NCI-H2029 (cell line): ENCODE data around the gene ANTKMT.

Experiments used
- DNase-seq: peaks from one replicate; lab custom pipeline; 2025; lab: John Stamatoyannopoulos, UW

ANTKMT gene

GRCh38 chr16:764848-765487 is 44.0 kb downstream of the ANTKMT start:
- no peak for DNase-seq

DNA sequence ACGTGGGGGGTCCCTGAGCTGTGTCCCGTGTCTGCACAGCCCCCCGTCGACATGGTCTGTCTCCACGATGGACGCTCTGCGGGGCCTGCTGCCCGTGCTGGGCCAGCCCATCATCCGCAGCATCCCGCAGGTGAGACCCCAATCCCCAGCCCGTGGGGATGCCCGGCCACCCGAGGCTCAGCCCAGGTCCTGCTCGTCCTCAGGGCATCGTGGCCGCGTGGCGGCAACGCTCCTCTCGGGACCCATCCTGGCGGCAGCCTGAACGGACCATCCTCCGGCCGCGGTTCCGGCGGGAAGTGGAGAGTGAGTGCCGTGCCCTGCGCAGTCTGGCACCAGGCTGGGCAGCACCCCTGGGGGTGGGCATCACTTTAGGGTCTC is 44.5 kb downstream of the ANTKMT start:
- no peak for DNase-seq

DNA sequence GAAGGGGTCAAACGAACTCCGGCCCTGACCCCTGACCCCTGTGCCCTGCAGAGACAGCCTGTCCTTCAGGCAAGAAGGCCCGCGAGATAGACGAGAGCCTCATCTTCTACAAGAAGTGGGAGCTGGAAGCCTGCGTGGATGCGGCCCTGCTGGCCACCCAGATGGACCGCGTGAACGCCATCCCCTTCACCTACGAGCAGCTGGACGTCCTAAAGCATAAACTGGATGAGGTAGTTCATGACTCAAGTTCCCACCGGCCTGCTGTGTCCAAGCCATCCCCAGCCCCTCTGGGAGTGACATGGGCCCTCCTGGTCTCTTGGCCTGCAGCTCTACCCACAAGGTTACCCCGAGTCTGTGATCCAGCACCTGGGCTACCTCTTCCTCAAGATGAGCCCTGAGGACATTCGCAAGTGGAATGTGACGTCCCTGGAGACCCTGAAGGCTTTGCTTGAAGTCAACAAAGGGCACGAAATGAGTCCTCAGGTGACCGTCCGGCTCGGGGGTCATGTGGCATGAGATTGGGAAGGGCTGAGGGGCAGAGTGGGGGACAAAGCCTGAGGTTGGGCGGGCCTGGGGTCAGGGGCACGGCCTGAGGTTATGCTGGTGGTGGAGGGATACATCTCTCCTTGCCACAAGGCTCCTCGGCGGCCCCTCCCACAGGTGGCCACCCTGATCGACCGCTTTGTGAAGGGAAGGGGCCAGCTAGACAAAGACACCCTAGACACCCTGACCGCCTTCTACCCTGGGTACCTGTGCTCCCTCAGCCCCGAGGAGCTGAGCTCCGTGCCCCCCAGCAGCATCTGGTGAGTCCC is 45.3 kb downstream of the ANTKMT start:
- DNase-seq: no peak

- DNase-seq: no peak
These were observed 46.1 kb downstream of the ANTKMT start for GRCh38 chr16:766820-767640.

DNA sequence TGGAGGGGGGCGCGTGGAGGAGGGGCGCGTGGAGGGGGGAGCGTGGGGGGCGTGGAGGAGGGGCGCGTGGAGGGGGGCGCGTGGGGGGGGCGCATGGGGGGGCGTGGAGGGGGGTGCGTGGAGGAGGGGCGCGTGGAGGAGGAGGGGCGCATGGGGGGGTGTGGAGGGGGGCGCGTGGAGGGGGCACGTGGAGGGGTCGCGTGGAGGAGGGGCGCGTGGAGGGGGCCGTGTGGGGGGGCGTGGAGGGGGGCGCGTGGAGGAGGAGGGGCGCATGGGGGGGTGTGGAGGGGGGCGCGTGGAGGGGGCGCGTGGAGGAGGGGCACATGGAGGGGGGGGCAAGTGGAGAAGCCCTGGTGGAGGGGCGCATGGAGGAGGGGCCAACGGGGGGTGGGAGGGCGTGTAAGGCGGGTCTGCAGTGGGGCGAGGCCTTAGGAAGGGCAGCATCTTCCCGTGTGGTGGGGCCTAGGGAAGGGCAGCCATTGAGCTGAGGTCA is 46.8 kb downstream of the ANTKMT start:
- no peak for DNase-seq

DNA sequence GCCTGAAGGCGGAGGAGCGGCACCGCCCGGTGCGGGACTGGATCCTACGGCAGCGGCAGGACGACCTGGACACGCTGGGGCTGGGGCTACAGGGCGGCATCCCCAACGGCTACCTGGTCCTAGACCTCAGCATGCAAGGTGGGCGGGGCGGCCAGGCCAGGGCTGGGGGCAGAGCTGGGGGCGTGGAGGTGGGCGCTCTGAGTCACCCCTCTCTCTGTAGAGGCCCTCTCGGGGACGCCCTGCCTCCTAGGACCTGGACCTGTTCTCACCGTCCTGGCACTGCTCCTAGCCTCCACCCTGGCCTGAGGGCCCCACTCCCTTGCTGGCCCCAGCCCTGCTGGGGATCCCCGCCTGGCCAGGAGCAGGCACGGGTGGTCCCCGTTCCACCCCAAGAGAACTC is 47.5 kb downstream of the ANTKMT start:
- DNase-seq: no peak

- no peak for DNase-seq
These were observed 48.3 kb downstream of the ANTKMT start for GRCh38 chr16:769184-769784.

DNA sequence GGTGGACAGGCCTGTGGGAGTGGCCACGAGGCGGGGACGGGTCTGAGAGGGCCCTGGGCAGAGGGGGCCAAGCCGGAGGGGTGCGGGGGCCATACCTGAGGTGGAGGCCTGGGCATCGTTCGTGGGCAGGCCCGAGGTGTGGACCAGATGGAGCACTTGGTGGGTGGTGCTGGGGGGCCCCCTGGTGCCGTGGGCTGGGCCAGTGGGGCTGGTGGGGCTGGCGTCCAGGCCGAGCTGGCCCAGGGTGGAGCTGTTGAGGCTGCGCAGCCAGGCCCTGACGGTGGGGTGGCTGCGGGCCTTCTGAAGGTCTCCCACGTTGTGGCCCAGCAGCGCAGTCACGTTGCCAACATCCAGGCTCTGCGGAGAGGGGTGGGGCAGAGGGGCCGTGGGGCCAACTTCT is 49.0 kb downstream of the ANTKMT start:
- DNase-seq: no peak

- no peak for DNase-seq
These were observed 49.5 kb downstream of the ANTKMT start for GRCh38 chr16:770411-770810.
